Measurements from ENCODE around the gene CERS6. TPM values are rescaled to one million over a fixed set of nuclear protein-coding genes. Genes with fewer than 3 reads are reported as not detected.

Gene CERS6
- total RNA-seq, 1 experiment from 2014 or later, result 30.3 TPM

GRCh38 chr2:168772704-168773103, 316.6 kb downstream of the CERS6 start:
- BruUV-seq (replicated peaks), result no TSS peak
- no peaks in the 10 kb centered on the region for H3K4me1 ChIP-seq (ENCODE audit: control insufficient read depth, insufficient read depth, low read length)
- H3K36me3 ChIP-seq (ENCODE audit: control insufficient read depth, insufficient read depth, low read length), result no peaks in the 10 kb centered on the region
- in situ Hi-C loops (cut with HindIII; ENCODE audit: low pct_unique_long_range_greater_than_20kb, low sequenced_read_pairs) (no loop called here), intact Hi-C loops (cut with micrococcal nuclease; ENCODE audit: unreplicated experiment) (loop anchor here (2.0 kb wide), 1 partner anchor 148 kb away; no protein-coding TSS in a partner anchor)
- H3K27ac ChIP-seq (ENCODE audit: low read length), result no peak overlapping the region
- ATAC-seq, result no peak
- ChIA-PET CTCF (no interaction called here), POLR2A (no interaction called here)
- no peak for DNase-seq (ENCODE audit: low read depth, low spot score)
- no peak for TF ChIP-seq SIN3A (IDR thresholded peaks at IDR 0.05; ENCODE audit: borderline replicate concordance, insufficient read depth, low read depth, low read length)
- no peak for TF ChIP-seq POLR2AphosphoS5 (IDR thresholded peaks at IDR 0.05; ENCODE audit: low read depth, low read length)
- no peak for TF ChIP-seq TCF7L2 (IDR thresholded peaks at IDR 0.05; ENCODE audit: low read depth, low read length)
- TF ChIP-seq REST (IDR thresholded peaks at IDR 0.05; ENCODE audit: insufficient read depth in 1 of 2, low read depth in 2 of 2, low read length in 1 of 2), result no peak
- TF ChIP-seq CTCF (IDR thresholded peaks at IDR 0.05), result no peak
- no peaks in the 10 kb centered on the region for H3K27me3 ChIP-seq (ENCODE audit: control insufficient read depth, insufficient read depth, low read length)
- H3K4me3 ChIP-seq (ENCODE audit: low read depth in 2 of 2, low read length in 2 of 2), result no peak overlapping the region
- H3K9me3 ChIP-seq (ENCODE audit: control insufficient read depth, insufficient read depth, low read depth, low read length), result no peaks in the 10 kb centered on the region

DNA sequence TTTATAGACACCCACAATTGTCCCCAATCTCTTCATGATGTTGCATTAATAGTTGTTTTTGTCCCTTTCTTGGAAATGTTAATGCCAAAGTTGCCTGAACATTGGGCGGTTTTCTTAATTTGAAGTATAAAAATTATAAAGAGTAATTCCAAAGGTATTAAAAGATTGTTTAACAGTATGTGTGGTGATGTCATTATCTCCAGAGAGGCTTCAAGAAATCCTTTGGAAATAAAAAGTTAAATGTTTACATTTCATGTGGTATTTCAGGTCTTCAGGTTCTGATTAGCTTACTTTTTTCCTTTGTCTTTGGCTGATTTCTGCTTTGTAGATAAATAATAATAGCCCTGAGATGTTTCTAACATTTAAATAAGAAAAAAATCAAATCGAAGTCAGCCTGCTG, 317.1 kb downstream of the CERS6 start:
- BruUV-seq (replicated peaks), result no TSS peak
- TF ChIP-seq TCF7L2 (IDR thresholded peaks at IDR 0.05; ENCODE audit: low read depth, low read length) (no peak), REST (IDR thresholded peaks at IDR 0.05; ENCODE audit: insufficient read depth in 1 of 2, low read depth in 2 of 2, low read length in 1 of 2) (no peak), CTCF (IDR thresholded peaks at IDR 0.05) (no peak), SIN3A (IDR thresholded peaks at IDR 0.05; ENCODE audit: borderline replicate concordance, insufficient read depth, low read depth, low read length) (no peak), POLR2AphosphoS5 (IDR thresholded peaks at IDR 0.05; ENCODE audit: low read depth, low read length) (no peak)
- Histone ChIP-seq H3K9me3 (ENCODE audit: control insufficient read depth, insufficient read depth, low read depth, low read length) (no peaks in the 10 kb centered on the region), H3K36me3 (ENCODE audit: control insufficient read depth, insufficient read depth, low read length) (no peaks in the 10 kb centered on the region), H3K4me3 (ENCODE audit: low read depth in 2 of 2, low read length in 2 of 2) (no peak overlapping the region), H3K27me3 (ENCODE audit: control insufficient read depth, insufficient read depth, low read length) (no peaks in the 10 kb centered on the region), H3K4me1 (ENCODE audit: control insufficient read depth, insufficient read depth, low read length) (no peaks in the 10 kb centered on the region), H3K27ac (ENCODE audit: low read length) (no peak overlapping the region)
- CTCF ChIA-PET, result no interaction called here
- in situ Hi-C loops (cut with HindIII; ENCODE audit: low pct_unique_long_range_greater_than_20kb, low sequenced_read_pairs), result no loop called here
- no peak for DNase-seq (ENCODE audit: low read depth, low spot score)
- intact Hi-C loops (cut with micrococcal nuclease; ENCODE audit: unreplicated experiment), result loop anchor here (2.0 kb wide), 1 partner anchor 148 kb away; no protein-coding TSS in a partner anchor
- no peak for ATAC-seq
- POLR2A ChIA-PET, result no interaction called here
